Pancreas (tissue), 10 donors: ENCODE measurements around the gene CXCL13. TPM values are rescaled to one million over a fixed set of nuclear protein-coding genes. Genes with fewer than 3 reads are reported as not detected.
"Not testable (repeated sequence)": the region's sequence is repeated elsewhere in the genome, so short reads cannot be mapped to it uniquely, and the experiment has no call there.

Source experiments
- ATAC-seq, 4 donors: fragments of 200-7000 bp; cut with Tn5 transposase; one replicate each; pipeline versions ENCODE4 v1.8.0 to v1.9.1; 2020; ENCODE audit warnings: mild to moderate bottlenecking in 4 of 4, moderate library complexity in 4 of 4
- DNase-seq, 6 donors: peaks; one replicate each; pipeline ENCODE4 v3.0.0-alpha.2; 2020
- FAIRE-seq: peaks from 2 replicates; lab custom pipeline; 2012; peaks lifted over from hg19 to GRCh38; lab: Jason Lieb, UNC
- H3K27ac ChIP-seq, 4 donors: fragments of 200-600 bp; sonication (generic); 1 replicate in 3 of 4; 2 replicates in 1 of 4; pipeline versions ENCODE4 v1.5.0 to v1.8.0; 2020
- H3K27me3 ChIP-seq, 4 donors: fragments of 200-600 bp; one replicate each; pipeline ENCODE4 v1.8.0; 2021
- H3K36me3 ChIP-seq, 3 donors: fragments of 200-600 bp; sonication (generic) in 1 of 3; one replicate each; pipeline versions ENCODE4 v1.5.0 to v1.8.0; 2020 to 2021
- H3K4me1 ChIP-seq, 3 donors: fragments of 200-600 bp; one replicate each; pipeline ENCODE4 v1.8.0; 2021
- H3K4me3 ChIP-seq, 4 donors: fragments of 200-600 bp; sonication (generic) in 2 of 4; one replicate each; pipeline versions ENCODE4 v1.5.0 to v1.8.0; 2020 to 2021
- H3K9me3 ChIP-seq, 4 donors: fragments of 200-600 bp; one replicate each; pipeline ENCODE4 v1.8.0; 2021
- CTCF ChIP-seq, 4 donors: fragments of 200-600 bp; sonication (generic) in 3 of 4; IDR thresholded peaks; one replicate each; pipeline versions ENCODE4 v1.5.0 to v1.8.0; 2021; ENCODE audit warnings: antibody characterized with exemption in 4 of 4
- WGBS, 2 donors: extraction: QIAGEN DNeasy Blood & Tissue Kit; methylation state at CpG; one replicate each; pipeline ENCODE4 v1.1.7; 2013; 5-methylcytosine and 5-hydroxymethylcytosine counted together
- intact Hi-C, 3 donors: fragments of 100-400 bp; cut with DNase I; formaldehyde crosslinking; loops; one replicate each; pipeline versions ENCODE4 v1.11.1 to v1.14.2; 2022
- polyA plus RNA-seq, 2 donors: library from polyadenylated mRNA; stranded (reverse); fragments of 200-250 nt; gene quantifications; one replicate each; pipeline ENCODE4 v1.2.3, GENCODE V29; 2013
- total RNA-seq, 6 donors: library from RNA; stranded (reverse); fragmentation: NEBNext Ultra II Directional in 4 of 6; extraction: Animal tissue kit (Norgen Biotek cat#: 25700) in 4 of 6; gene quantifications; one replicate each; pipeline versions ENCODE4 v1.2.1 to v1.2.4, GENCODE V29; 2021 to 2023
- donor health status: healthy with polysubstance abuse.
- donor health status: DM: no; HTN: no; CAD: no; lungs with moderate emphysema.
- donor health status: DM: no; HTN: no; CAD: no.
- donor health status: control.
- donor health status: control.
- donor health status: Bipolar disorder and iron deficiency.
- donor health status: DM: yes; HTN: yes; CAD: no.
- donor health status: DM: no; HTN: no; CAD: no.
- donor health status: DM: no; HTN: no; CAD: no.
- donor health status: DM: yes; HTN: yes; CAD: no.

The CXCL13 gene
- total and polyA plus RNA-seq, 8 donors: 0.47 TPM; not detected in 7

- intact Hi-C loops: no loop called here
- WGBS, 2 donors: 67 to 69% methylated on average over 6 of the region's 6 CpGs
- Histone ChIP-seq H3K36me3 (no peaks in the 10 kb centered on the region), H3K4me1 (no peaks in the 10 kb centered on the region), H3K27ac (no peak overlapping the region), H3K4me3 (no peak overlapping the region), H3K9me3 (no peaks in the 10 kb centered on the region), H3K27me3 (no peaks in the 10 kb centered on the region)
- no peak for FAIRE-seq
- ATAC-seq: no peak
- no peak for TF ChIP-seq CTCF (IDR thresholded peaks at IDR 0.05)
- DNase-seq: no peak
Measured at GRCh38 chr4:77634132-77634785, 28.6 kb downstream of the CXCL13 start.

- no peak overlapping the region for H3K4me3 ChIP-seq
- WGBS, 2 donors: 43 to 59% methylated on average over 7 of the region's 7 CpGs
Measured at GRCh38 chr4:77635246-77635645, 29.6 kb downstream of the CXCL13 start.

GRCh38 chr4:77635876-77636275, 30.3 kb downstream of the CXCL13 start:
- TF ChIP-seq CTCF (IDR thresholded peaks at IDR 0.05): no peak

More at GRCh38 chr4:77635246-77635645, 29.6 kb downstream of the CXCL13 start:
- TF ChIP-seq CTCF (IDR thresholded peaks at IDR 0.05): no peak
- no peaks in the 10 kb centered on the region for H3K4me1 ChIP-seq
- ATAC-seq (peak in 2 of 4 donors; percentile 26 to 53), DNase-seq (no peak), FAIRE-seq (no peak)
- no peaks in the 10 kb centered on the region for H3K27me3 ChIP-seq
- H3K9me3 ChIP-seq: no peaks in the 10 kb centered on the region
- intact Hi-C loops: no loop called here
- H3K27ac ChIP-seq: no peak overlapping the region
- no peaks in the 10 kb centered on the region for H3K36me3 ChIP-seq

GRCh38 chr4:77636902-77637301, 31.3 kb downstream of the CXCL13 start:
- FAIRE-seq: no peak
- H3K9me3 ChIP-seq: no peaks in the 10 kb centered on the region
- no peaks in the 10 kb centered on the region for H3K36me3 ChIP-seq
- TF ChIP-seq CTCF (IDR thresholded peaks at IDR 0.05): no peak
- no peak overlapping the region for H3K4me3 ChIP-seq
- no peaks in the 10 kb centered on the region for H3K4me1 ChIP-seq
- H3K27me3 ChIP-seq: no peaks in the 10 kb centered on the region
- intact Hi-C loops: no loop called here
- no peak overlapping the region for H3K27ac ChIP-seq
- peak in 1 of 6 donors; percentile 36 for DNase-seq
- ATAC-seq: peak; percentile 40 to 77 (median 56)
- 89 to 91% methylated on average over 3 of the region's 3 CpGs for WGBS, 2 donors

More at GRCh38 chr4:77635876-77636275, 30.3 kb downstream of the CXCL13 start:
- 54 to 81% methylated on average over 4 of the region's 4 CpGs for WGBS, 2 donors
- FAIRE-seq: no peak
- Histone ChIP-seq H3K27me3 (no peaks in the 10 kb centered on the region), H3K36me3 (no peaks in the 10 kb centered on the region), H3K27ac (no peak overlapping the region), H3K4me1 (no peaks in the 10 kb centered on the region), H3K9me3 (no peaks in the 10 kb centered on the region), H3K4me3 (no peak overlapping the region)
- ATAC-seq: no peak
- intact Hi-C loops: no loop called here
- no peak for DNase-seq

- FAIRE-seq, DNase-seq, H3K9me3 ChIP-seq, H3K27me3 ChIP-seq, H3K4me3 ChIP-seq, intact Hi-C loops, H3K36me3 ChIP-seq, H3K27ac ChIP-seq, H3K4me1 ChIP-seq, ATAC-seq: not testable (repeated sequence)
- WGBS, 2 donors: 81 to 86% methylated on average over 1 of the region's 1 CpG
Measured at GRCh38 chr4:77644069-77644468, 38.4 kb downstream of the CXCL13 start.
